ENCODE measurements around the gene MAT1A.
"Not testable (repeated sequence)": the region's sequence is repeated elsewhere in the genome, so short reads cannot be mapped to it uniquely, and the experiment has no call there.

Gene MAT1A

DNA sequence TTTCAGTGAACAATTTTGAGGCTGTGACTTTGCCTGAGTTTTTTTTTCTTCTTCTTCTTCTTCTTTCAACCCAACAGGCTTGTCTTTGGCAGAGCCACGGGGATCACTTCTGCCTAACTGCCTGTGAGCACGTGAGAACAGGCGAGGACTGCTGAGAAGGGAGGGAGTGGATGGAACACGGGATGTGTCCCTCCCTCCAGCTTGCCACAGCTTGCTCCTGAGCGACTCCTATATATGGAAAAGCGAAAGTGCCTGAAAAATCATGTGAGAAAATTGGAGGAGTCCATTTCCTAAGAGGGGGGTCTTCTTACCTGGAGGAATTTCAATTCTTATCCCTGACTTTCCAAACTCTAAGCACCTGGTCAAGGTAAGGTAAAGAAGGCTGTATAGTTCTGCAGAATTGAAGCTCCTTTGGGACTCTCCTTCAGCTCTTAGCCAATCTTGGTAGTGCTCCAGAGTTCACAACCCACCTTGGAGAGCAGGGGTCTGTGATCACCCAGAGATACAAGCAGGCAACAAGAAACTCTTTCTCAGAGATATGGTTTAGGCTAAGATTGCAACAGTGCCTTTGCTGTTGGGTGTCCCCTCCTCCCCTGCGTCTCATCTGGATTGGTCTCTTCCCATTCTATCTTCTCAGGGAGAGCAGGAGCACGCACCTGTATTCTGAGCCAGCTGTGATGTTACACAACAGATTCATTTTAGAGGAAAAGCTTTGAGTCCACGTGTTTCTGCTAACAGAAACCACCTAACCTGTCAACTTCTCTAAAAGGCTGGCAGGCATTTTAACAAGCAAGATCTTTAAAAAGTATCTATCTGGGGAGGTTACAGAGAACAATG lies at the start of gene MAT1A:
Gene MAT1A, minus strand, starts transcription at position 208 of the 837 bp plus-strand sequence. CDS start 235 bp downstream, outside the sequence.
- in situ Hi-C loops (cut with MboI; ENCODE audit: low sequenced_read_pairs): no loop called here

- in situ Hi-C loops (cut with MboI; ENCODE audit: low sequenced_read_pairs): no loop called here
Observed at GRCh38 chr10:80333983-80334382, 44.5 kb upstream of the MAT1A start.

- in situ Hi-C loops (cut with MboI; ENCODE audit: low sequenced_read_pairs): no loop called here
Observed at GRCh38 chr10:80324891-80325364, 35.5 kb upstream of the MAT1A start.

DNA sequence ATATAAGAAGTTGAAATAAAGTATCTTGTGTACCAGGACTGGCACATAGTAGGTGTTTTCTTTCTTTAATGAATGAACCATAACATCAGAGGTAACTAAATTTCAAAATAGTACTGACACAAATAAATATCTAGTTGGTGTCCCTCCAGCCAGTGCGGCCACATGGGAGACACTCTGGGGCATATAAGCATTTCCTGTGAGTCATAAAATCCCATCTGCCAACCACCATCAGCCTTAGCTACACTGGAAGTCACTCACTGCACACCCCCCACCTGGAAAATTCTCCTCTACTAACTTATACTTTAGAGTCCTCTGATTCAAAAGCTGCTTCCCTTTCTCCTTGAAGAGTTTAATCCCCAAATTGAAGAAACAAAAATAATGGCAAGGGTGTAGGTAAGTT lies 34.6 kb upstream of the MAT1A start:
- in situ Hi-C loops (cut with MboI; ENCODE audit: low sequenced_read_pairs): no loop called here

GRCh38 chr10:80323311-80323710 lies 33.9 kb upstream of the MAT1A start:
- in situ Hi-C loops (cut with MboI; ENCODE audit: low sequenced_read_pairs): no loop called here

DNA sequence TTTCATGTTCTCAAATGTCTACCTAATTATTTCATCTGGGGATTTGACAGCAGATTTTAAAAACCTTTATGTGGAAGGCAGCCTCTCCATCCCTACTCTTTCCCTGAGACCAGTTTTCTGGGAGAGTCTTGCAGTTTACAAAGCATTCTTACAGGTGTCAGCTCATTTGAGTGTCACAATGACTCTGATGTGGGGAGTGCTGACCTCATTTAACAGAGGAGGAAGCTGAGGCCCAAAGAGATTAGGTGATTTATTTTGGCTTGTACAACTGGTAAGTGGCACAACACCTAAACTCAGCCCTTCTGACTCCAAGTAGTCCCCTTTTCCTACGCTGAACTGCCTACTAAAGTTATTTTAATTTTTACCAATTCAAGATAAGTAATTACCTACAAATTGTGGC lies 33.3 kb upstream of the MAT1A start:
- in situ Hi-C loops (cut with MboI; ENCODE audit: low sequenced_read_pairs): no loop called here

DNA sequence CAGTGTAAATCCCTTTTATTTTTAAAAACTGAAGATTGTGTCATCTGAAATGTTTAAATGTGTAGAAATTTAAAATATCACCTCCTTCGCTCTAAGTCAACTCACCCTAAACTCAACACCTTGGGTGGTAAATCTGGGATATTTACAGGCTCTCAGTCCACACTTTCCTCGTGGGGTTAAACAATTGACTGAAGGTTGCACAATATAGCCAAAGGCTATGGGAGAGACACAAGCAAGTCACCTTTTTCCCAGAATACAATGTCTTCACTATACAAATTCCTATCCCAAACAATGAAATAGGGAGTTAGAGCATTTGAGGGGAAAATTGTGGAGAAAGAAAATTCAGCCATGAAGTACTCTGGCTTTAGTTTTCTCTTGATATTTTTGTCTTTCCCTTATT lies 32.7 kb upstream of the MAT1A start:
- in situ Hi-C loops (cut with MboI; ENCODE audit: low sequenced_read_pairs): no loop called here

DNA sequence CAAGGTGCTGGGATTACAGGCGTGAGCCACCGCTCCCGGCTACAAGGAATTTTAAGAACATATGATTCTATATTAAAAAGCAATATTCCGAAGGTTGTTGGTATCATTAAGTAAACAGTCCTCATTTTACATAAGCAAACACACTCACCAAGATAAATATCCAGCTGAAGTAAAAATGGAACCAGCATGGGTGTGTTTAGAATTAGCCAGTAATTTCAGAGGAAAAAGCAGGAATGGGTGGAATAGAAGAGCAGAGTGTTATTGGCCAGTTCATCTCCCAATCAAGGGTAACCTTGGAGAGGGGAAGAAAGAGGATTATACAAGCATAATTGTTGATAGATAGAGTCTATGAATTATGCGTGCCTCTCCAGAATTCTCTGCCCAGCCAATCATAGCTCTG lies 31.7 kb upstream of the MAT1A start:
- in situ Hi-C loops (cut with MboI; ENCODE audit: low sequenced_read_pairs): no loop called here

DNA sequence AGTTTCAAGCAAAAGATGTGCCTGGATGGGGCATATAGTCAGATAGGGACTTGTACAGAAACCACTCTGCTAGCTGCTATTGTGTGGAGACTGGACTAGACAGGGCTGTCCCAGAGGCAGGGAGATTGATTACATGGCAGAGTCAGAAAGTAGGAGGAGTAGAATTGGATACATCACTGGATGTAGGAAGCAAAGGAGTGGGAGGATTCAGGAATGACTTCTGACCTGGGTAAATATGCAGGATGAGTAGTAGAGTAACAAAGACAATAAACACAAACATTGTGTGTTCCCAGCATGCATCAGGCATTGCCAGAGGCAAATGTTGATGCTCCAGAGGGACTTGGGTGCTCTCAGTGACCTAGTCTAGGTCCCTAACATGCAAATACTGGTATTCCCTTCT lies 30.9 kb upstream of the MAT1A start:
- in situ Hi-C loops (cut with MboI; ENCODE audit: low sequenced_read_pairs): no loop called here

GRCh38 chr10:80319725-80320290 lies 30.4 kb upstream of the MAT1A start:
- in situ Hi-C loops (cut with MboI; ENCODE audit: low sequenced_read_pairs): no loop called here

GRCh38 chr10:80319318-80319717 lies 29.9 kb upstream of the MAT1A start:
- in situ Hi-C loops (cut with MboI; ENCODE audit: low sequenced_read_pairs): no loop called here

- in situ Hi-C loops (cut with MboI; ENCODE audit: low sequenced_read_pairs): no loop called here
Observed at GRCh38 chr10:80318742-80319141, 29.3 kb upstream of the MAT1A start.

GRCh38 chr10:80315391-80315790 lies 25.9 kb upstream of the MAT1A start:
- in situ Hi-C loops (cut with MboI; ENCODE audit: low sequenced_read_pairs): no loop called here

- in situ Hi-C loops (cut with MboI; ENCODE audit: low sequenced_read_pairs): no loop called here
Observed at GRCh38 chr10:80313523-80313922, 24.1 kb upstream of the MAT1A start.

DNA sequence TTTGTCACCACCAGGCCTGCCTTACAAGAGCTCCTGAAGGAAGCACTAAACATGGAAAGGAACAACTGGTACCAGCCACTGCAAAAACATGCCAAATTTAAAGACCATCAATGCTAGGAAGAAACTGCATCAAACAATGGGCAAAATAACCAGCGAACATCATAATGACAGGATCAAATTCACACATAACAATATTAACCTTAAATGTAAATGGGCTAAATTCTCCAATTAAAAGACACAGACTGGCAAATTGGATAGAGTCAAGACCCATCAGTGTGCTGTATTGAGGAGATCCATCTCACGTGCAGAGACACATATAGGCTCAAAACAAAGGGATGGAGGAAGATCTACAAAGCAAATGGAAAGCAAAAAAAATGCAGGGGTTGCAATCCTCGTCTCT lies 16.5 kb upstream of the MAT1A start:
- in situ Hi-C loops (cut with MboI; ENCODE audit: low sequenced_read_pairs): not testable (repeated sequence)

DNA sequence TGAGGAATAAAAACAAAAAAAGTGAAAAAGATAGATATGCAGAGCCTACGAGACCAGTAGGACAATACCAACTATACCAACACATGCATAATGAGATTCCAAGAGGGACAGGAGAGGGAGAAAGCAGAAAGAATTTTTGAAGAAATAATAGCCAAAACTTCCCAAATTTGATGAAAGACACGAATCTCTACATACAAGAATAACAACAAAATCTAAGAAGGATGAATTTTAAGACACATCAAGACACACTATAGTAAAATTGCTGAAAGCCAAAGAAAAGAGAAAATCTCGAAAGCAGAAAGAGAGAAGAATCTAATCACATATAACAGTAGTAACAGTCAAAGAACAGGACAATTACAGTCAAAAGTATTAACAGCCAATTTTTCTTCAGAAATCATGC lies 7.5 kb upstream of the MAT1A start:
- in situ Hi-C loops (cut with MboI; ENCODE audit: low sequenced_read_pairs): no loop called here

GRCh38 chr10:80292607-80293239 lies 3.3 kb upstream of the MAT1A start:
- in situ Hi-C loops (cut with MboI; ENCODE audit: low sequenced_read_pairs): no loop called here

- in situ Hi-C loops (cut with MboI; ENCODE audit: low sequenced_read_pairs): no loop called here
Observed at GRCh38 chr10:80290474-80291220, 1.2 kb upstream of the MAT1A start.

DNA sequence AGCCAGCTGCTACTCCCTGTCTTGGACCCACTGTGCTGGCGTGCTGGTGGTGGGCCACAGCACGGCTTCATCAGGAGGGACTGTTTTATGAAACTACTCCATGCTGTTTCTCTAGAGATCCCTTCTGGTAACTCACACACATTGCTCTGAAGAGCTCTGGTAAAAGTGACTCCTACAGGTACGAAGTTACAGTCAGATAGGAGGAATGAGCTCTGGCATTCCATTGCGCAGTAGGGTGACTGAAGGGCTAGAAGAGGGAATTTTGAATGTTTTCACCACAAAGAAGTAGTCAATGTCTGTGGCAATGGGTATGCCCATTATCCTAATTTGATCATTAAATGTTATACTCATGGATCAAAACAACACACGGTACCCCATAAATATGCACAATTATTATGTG lies 609 bp downstream of the MAT1A start:
- in situ Hi-C loops (cut with MboI; ENCODE audit: low sequenced_read_pairs): no loop called here

DNA sequence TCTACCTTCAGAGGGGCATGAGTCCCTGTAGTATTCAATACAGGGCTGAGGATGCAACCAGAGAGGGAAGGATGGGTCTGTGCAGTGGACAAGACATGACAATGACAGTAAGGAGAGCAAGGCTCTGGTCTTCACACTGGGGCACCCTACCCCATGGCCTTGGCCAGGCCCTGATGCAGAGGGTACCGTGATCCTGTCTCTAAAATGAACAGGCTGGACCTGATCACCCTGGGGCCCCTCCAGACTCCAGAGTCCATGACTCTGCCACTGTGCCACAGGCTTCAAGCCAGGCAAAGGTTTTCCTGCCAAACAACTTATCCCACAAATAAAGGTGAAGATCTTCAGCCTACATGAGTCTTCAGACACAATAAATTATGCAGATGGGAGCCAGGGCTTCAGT lies 4.9 kb downstream of the MAT1A start:
- in situ Hi-C loops (cut with MboI; ENCODE audit: low sequenced_read_pairs): no loop called here

- in situ Hi-C loops (cut with MboI; ENCODE audit: low sequenced_read_pairs): no loop called here
Observed at GRCh38 chr10:80283536-80284199, 5.8 kb downstream of the MAT1A start.

Measured in HL-60/S4 treated with retinoic acid at 250 ng/mL for 4 days and 3 days (cell line).